DND-41 (cell line): ENCODE measurements around the gene CC2D1A.

Experiments used
- EZH2 ChIP-seq: IDR thresholded peaks from 3 replicates; pipeline ENCODE4 v1.6.1; 2012; ENCODE audit warnings: borderline replicate concordance, low read depth, mild to moderate bottlenecking, moderate library complexity, low read length, inconsistent platforms; ENCODE audit not compliant: severe bottlenecking
- TF ChIP-seq, protein P1 (sequence below): IDR thresholded peaks from 2 replicates; pipeline ENCODE4 v1.5.1; 2012; ENCODE audit warnings: borderline replicate concordance, low read length, moderate library complexity, mild to moderate bottlenecking; ENCODE audit not compliant: poor library complexity, severe bottlenecking; ENCODE audit errors: extremely low read depth

DNA sequence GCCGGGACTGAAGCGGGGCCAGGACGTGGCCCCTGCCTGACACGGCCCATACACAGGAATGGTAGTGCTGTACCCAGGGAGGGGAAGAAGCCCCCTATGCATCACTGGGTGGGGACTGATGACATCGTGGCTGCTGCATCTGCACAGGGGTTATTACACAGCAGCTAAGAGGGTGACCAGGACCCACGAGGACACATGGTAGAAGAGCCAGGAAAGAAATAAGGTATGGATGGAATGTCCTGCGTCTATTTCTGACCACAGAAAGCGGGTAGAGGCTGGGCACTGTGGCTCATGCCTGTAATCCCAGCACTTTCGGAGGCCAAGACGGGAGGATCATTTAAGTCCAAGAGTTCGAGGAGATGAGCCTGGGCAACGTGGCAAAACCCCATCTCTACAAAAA is 70.4 kb downstream of the CC2D1A start:
- TF ChIP-seq, protein P1, sequence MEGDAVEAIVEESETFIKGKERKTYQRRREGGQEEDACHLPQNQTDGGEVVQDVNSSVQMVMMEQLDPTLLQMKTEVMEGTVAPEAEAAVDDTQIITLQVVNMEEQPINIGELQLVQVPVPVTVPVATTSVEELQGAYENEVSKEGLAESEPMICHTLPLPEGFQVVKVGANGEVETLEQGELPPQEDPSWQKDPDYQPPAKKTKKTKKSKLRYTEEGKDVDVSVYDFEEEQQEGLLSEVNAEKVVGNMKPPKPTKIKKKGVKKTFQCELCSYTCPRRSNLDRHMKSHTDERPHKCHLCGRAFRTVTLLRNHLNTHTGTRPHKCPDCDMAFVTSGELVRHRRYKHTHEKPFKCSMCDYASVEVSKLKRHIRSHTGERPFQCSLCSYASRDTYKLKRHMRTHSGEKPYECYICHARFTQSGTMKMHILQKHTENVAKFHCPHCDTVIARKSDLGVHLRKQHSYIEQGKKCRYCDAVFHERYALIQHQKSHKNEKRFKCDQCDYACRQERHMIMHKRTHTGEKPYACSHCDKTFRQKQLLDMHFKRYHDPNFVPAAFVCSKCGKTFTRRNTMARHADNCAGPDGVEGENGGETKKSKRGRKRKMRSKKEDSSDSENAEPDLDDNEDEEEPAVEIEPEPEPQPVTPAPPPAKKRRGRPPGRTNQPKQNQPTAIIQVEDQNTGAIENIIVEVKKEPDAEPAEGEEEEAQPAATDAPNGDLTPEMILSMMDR = no peak
- TF ChIP-seq EZH2 = no peak
